Measurements from ENCODE around the gene CRYBA2. TPM values are rescaled to one million over a fixed set of nuclear protein-coding genes. Genes with fewer than 3 reads are reported as not detected.

CRYBA2 gene
- total RNA-seq, 5 donors from 2014 or later (not counting 1 experiment from before 2014, with no cell fraction given), result not detected

GRCh38 chr2:218959141-218959731, 34.0 kb downstream of the CRYBA2 start, which contains the start of gene CDK5R2:
CDK5R2 (plus strand) TSS chr2:218959666; CDS start chr2:218959821, 155 bp downstream.
- Histone ChIP-seq H3K9me3 (no peaks in the 10 kb centered on the region), H3K27me3 (replicated peaks in 1 of 2; ENCODE audit: control insufficient read depth in 2 of 2, extremely low read depth in 1 of 2, insufficient read depth in 2 of 2, low read length in 1 of 2) (peaks cover 19 to 68% of the 10 kb centered on the region in 2 experiments), H3K4me1 (ENCODE audit: control insufficient read depth in 1 of 2, extremely low read depth in 1 of 2, insufficient read depth in 2 of 2, low read length in 2 of 2) (peaks cover 0 to 36% of the 10 kb centered on the region in 2 experiments), H3K4me3 (ENCODE audit: control insufficient read depth in 1 of 2, extremely low read depth in 1 of 2, low read length in 1 of 2) (peak within 1 kb of the TSS in 1 of 2 donors; percentile 15), H3K27ac (ENCODE audit: low read length) (no peak within 1 kb of the TSS), H3K36me3 (ENCODE audit: control insufficient read depth in 2 of 2, extremely low read depth in 1 of 2, insufficient read depth in 1 of 2, low read length in 1 of 2) (no peaks in the 10 kb centered on the region)
- 0% methylated on average over 21 of the region's 37 CpGs for WGBS (ENCODE audit: insufficient coverage)
- Mint-ChIP-seq H3K36me3 (no peaks in the 10 kb centered on the region), H3K27ac (no peak within 1 kb of the TSS), H3K4me1 (peaks cover 11 to 28% (median 18%) of the 10 kb centered on the region in 3 donors), H3K4me3 (peak within 1 kb of the TSS; percentile 58 to 68 (median 59)), H3K27me3 (peaks cover 63 to 81% of the 10 kb centered on the region in 2 donors), H3K9me3 (peaks cover 0 to 4% (median 0%) of the 10 kb centered on the region in 3 donors)
- DNase-seq (peak in 30 of 35 experiments; percentile 24 to 72 (median 40)), ATAC-seq (replicated peaks in 1 of 4) (peak; percentile 73 to 88 (median 80))
- ChIA-PET CTCF (interaction anchor here (0.6 to 0.7 kb wide), 3 partner anchors 14 to 61 kb away, joined by 3 to 15 read pairs (median 4); no protein-coding TSS in a partner anchor), POLR2A (no interaction called here)

- Histone ChIP-seq H3K27ac (ENCODE audit: low read length) (no peak overlapping the region), H3K36me3 (ENCODE audit: control insufficient read depth in 2 of 2, extremely low read depth in 1 of 2, insufficient read depth in 1 of 2, low read length in 1 of 2) (no peaks in the 10 kb centered on the region), H3K4me1 (ENCODE audit: control insufficient read depth in 1 of 2, extremely low read depth in 1 of 2, insufficient read depth in 2 of 2, low read length in 2 of 2) (peaks cover 0 to 35% of the 10 kb centered on the region in 2 experiments), H3K9me3 (no peaks in the 10 kb centered on the region), H3K27me3 (replicated peaks in 1 of 2; ENCODE audit: control insufficient read depth in 2 of 2, extremely low read depth in 1 of 2, insufficient read depth in 2 of 2, low read length in 1 of 2) (peaks cover 11 to 70% of the 10 kb centered on the region in 2 experiments), H3K4me3 (ENCODE audit: control insufficient read depth in 1 of 2, extremely low read depth in 1 of 2, low read length in 1 of 2) (no peak overlapping the region)
- CTCF ChIA-PET, result no interaction called here
- H3K27me3 Mint-ChIP-seq, result peaks cover 58 to 80% of the 10 kb centered on the region in 2 donors
- DNase-seq (no peak), ATAC-seq (replicated peaks in 1 of 4) (no peak)
- H3K27ac Mint-ChIP-seq, result no peak overlapping the region
- H3K4me3 Mint-ChIP-seq, result peak overlapping the region in 1 of 3 donors; percentile 68
- POLR2A ChIA-PET, result no interaction called here
- H3K4me1 Mint-ChIP-seq, result peaks cover 11 to 28% (median 18%) of the 10 kb centered on the region in 3 donors
- H3K9me3 Mint-ChIP-seq, result no peaks in the 10 kb centered on the region
- no peaks in the 10 kb centered on the region for H3K36me3 Mint-ChIP-seq
- no CpG with 5 or more reads among the region's 1 CpG for WGBS (ENCODE audit: insufficient coverage)
Measured at GRCh38 chr2:218958276-218958675, 34.9 kb downstream of the CRYBA2 start.

- Mint-ChIP-seq H3K4me1 (peaks cover 11 to 28% (median 16%) of the 10 kb centered on the region in 3 donors), H3K27ac (no peak overlapping the region), H3K36me3 (no peaks in the 10 kb centered on the region), H3K9me3 (no peaks in the 10 kb centered on the region), H3K27me3 (peaks cover 61 to 80% of the 10 kb centered on the region in 2 donors), H3K4me3 (no peak overlapping the region)
- WGBS (ENCODE audit: insufficient coverage), result 72% methylated on average over 4 of the region's 4 CpGs
- Histone ChIP-seq H3K27ac (ENCODE audit: low read length) (no peak overlapping the region), H3K4me1 (ENCODE audit: control insufficient read depth in 1 of 2, extremely low read depth in 1 of 2, insufficient read depth in 2 of 2, low read length in 2 of 2) (peaks cover 0 to 29% of the 10 kb centered on the region in 2 experiments), H3K27me3 (replicated peaks in 1 of 2; ENCODE audit: control insufficient read depth in 2 of 2, extremely low read depth in 1 of 2, insufficient read depth in 2 of 2, low read length in 1 of 2) (peaks cover 11 to 66% of the 10 kb centered on the region in 2 experiments), H3K9me3 (no peaks in the 10 kb centered on the region), H3K36me3 (ENCODE audit: control insufficient read depth in 2 of 2, extremely low read depth in 1 of 2, insufficient read depth in 1 of 2, low read length in 1 of 2) (no peaks in the 10 kb centered on the region), H3K4me3 (ENCODE audit: control insufficient read depth in 1 of 2, extremely low read depth in 1 of 2, low read length in 1 of 2) (no peak overlapping the region)
- POLR2A ChIA-PET, result no interaction called here
- CTCF ChIA-PET, result no interaction called here
- no peak for DNase-seq
- ATAC-seq (replicated peaks in 1 of 4), result no peak
Measured at GRCh38 chr2:218957671-218958070, 35.6 kb downstream of the CRYBA2 start.

- no CpG with 5 or more reads among the region's 1 CpG for WGBS (ENCODE audit: insufficient coverage)
- Histone ChIP-seq H3K27me3 (replicated peaks in 1 of 2; ENCODE audit: control insufficient read depth in 2 of 2, extremely low read depth in 1 of 2, insufficient read depth in 2 of 2, low read length in 1 of 2) (peaks cover 3 to 59% of the 10 kb centered on the region in 2 experiments), H3K9me3 (no peaks in the 10 kb centered on the region), H3K4me3 (ENCODE audit: control insufficient read depth in 1 of 2, extremely low read depth in 1 of 2, low read length in 1 of 2) (no peak overlapping the region), H3K27ac (ENCODE audit: low read length) (no peak overlapping the region), H3K36me3 (ENCODE audit: control insufficient read depth in 2 of 2, extremely low read depth in 1 of 2, insufficient read depth in 1 of 2, low read length in 1 of 2) (no peaks in the 10 kb centered on the region), H3K4me1 (ENCODE audit: control insufficient read depth in 1 of 2, extremely low read depth in 1 of 2, insufficient read depth in 2 of 2, low read length in 2 of 2) (peaks cover 0 to 20% of the 10 kb centered on the region in 2 experiments)
- peaks cover 61 to 76% of the 10 kb centered on the region in 2 donors for H3K27me3 Mint-ChIP-seq
- DNase-seq, result no peak
- POLR2A ChIA-PET, result no interaction called here
- H3K27ac Mint-ChIP-seq, result no peak overlapping the region
- no peak for ATAC-seq (replicated peaks in 1 of 4)
- H3K36me3 Mint-ChIP-seq, result no peaks in the 10 kb centered on the region
- peaks cover 7 to 20% (median 8%) of the 10 kb centered on the region in 3 donors for H3K4me1 Mint-ChIP-seq
- H3K9me3 Mint-ChIP-seq, result no peaks in the 10 kb centered on the region
- CTCF ChIA-PET, result no interaction called here
- H3K4me3 Mint-ChIP-seq, result no peak overlapping the region
Measured at GRCh38 chr2:218956039-218956438, 37.2 kb downstream of the CRYBA2 start.

GRCh38 chr2:218954541-218955300, 38.5 kb downstream of the CRYBA2 start:
- no peak for DNase-seq
- H3K4me1 ChIP-seq (ENCODE audit: control insufficient read depth in 1 of 2, extremely low read depth in 1 of 2, insufficient read depth in 2 of 2, low read length in 2 of 2), result peaks cover 0 to 9% of the 10 kb centered on the region in 2 experiments
- H3K4me1 Mint-ChIP-seq, result peaks cover 4 to 13% (median 5%) of the 10 kb centered on the region in 3 donors
- H3K27me3 ChIP-seq (replicated peaks in 1 of 2; ENCODE audit: control insufficient read depth in 2 of 2, extremely low read depth in 1 of 2, insufficient read depth in 2 of 2, low read length in 1 of 2), result peaks cover 4 to 52% of the 10 kb centered on the region in 2 experiments
- no peaks in the 10 kb centered on the region for H3K9me3 Mint-ChIP-seq
- H3K4me3 ChIP-seq (ENCODE audit: control insufficient read depth in 1 of 2, extremely low read depth in 1 of 2, low read length in 1 of 2), result no peak overlapping the region
- H3K27ac Mint-ChIP-seq, result no peak overlapping the region
- ChIA-PET POLR2A (no interaction called here), CTCF (interaction anchor here in 1 of 2 donors (0.6 kb wide), 1 partner anchor 43 kb away, joined by 10 read pairs; no protein-coding TSS in a partner anchor)
- H3K4me3 Mint-ChIP-seq, result no peak overlapping the region
- H3K9me3 ChIP-seq, result no peaks in the 10 kb centered on the region
- no peak overlapping the region for H3K27ac ChIP-seq (ENCODE audit: low read length)
- H3K36me3 Mint-ChIP-seq, result no peaks in the 10 kb centered on the region
- H3K27me3 Mint-ChIP-seq, result peaks cover 66 to 76% of the 10 kb centered on the region in 2 donors
- 78% methylated on average over 4 of the region's 8 CpGs for WGBS (ENCODE audit: insufficient coverage)
- no peaks in the 10 kb centered on the region for H3K36me3 ChIP-seq (ENCODE audit: control insufficient read depth in 2 of 2, extremely low read depth in 1 of 2, insufficient read depth in 1 of 2, low read length in 1 of 2)
- ATAC-seq (replicated peaks in 1 of 4), result no peak

GRCh38 chr2:218953366-218953954, 39.8 kb downstream of the CRYBA2 start:
- Histone ChIP-seq H3K4me1 (ENCODE audit: control insufficient read depth in 1 of 2, extremely low read depth in 1 of 2, insufficient read depth in 2 of 2, low read length in 2 of 2) (no peaks in the 10 kb centered on the region), H3K36me3 (ENCODE audit: control insufficient read depth in 2 of 2, extremely low read depth in 1 of 2, insufficient read depth in 1 of 2, low read length in 1 of 2) (no peaks in the 10 kb centered on the region), H3K27ac (ENCODE audit: low read length) (no peak overlapping the region), H3K27me3 (replicated peaks in 1 of 2; ENCODE audit: control insufficient read depth in 2 of 2, extremely low read depth in 1 of 2, insufficient read depth in 2 of 2, low read length in 1 of 2) (peaks cover 4 to 48% of the 10 kb centered on the region in 2 experiments), H3K9me3 (no peaks in the 10 kb centered on the region), H3K4me3 (ENCODE audit: control insufficient read depth in 1 of 2, extremely low read depth in 1 of 2, low read length in 1 of 2) (no peak overlapping the region)
- H3K27me3 Mint-ChIP-seq, result peaks cover 61 to 67% of the 10 kb centered on the region in 2 donors
- peaks cover 0 to 5% (median 0%) of the 10 kb centered on the region in 3 donors for H3K4me1 Mint-ChIP-seq
- H3K36me3 Mint-ChIP-seq, result no peaks in the 10 kb centered on the region
- ChIA-PET POLR2A (no interaction called here), CTCF (no interaction called here)
- H3K9me3 Mint-ChIP-seq, result no peaks in the 10 kb centered on the region
- ATAC-seq (replicated peaks in 1 of 4), result no peak
- DNase-seq, result no peak
- WGBS (ENCODE audit: insufficient coverage), result 76% methylated on average over 18 of the region's 18 CpGs
- H3K4me3 Mint-ChIP-seq, result no peak overlapping the region
- no peak overlapping the region for H3K27ac Mint-ChIP-seq
